Ovary (tissue), 9 donors: ENCODE results near the gene MOB3B. TPM values are rescaled to one million over a fixed set of nuclear protein-coding genes. Genes with fewer than 3 reads are reported as not detected.

Source experiments
- DNase-seq, 5 donors: peaks; one replicate each; pipeline ENCODE4 v3.0.0-alpha.2; 2019 to 2020
- H3K27ac ChIP-seq, 2 donors: fragments of 200-600 bp; one replicate each; pipeline versions ENCODE4 v1.5.1 to v1.8.0; 2019 to 2022
- H3K27me3 ChIP-seq: fragments of 200-600 bp; one replicate; pipeline ENCODE4 v1.8.0; 2022
- H3K36me3 ChIP-seq: fragments of 200-600 bp; sonication (generic); one replicate; pipeline ENCODE4 v1.5.1; 2019
- H3K4me1 ChIP-seq: one replicate; pipeline ENCODE4 v1.8.1; 2013; ENCODE audit warnings: mild to moderate bottlenecking, moderate library complexity; ENCODE audit not compliant: insufficient read depth
- H3K4me3 ChIP-seq: fragments of 200-600 bp; sonication (generic); one replicate; pipeline ENCODE4 v1.5.1; 2017
- H3K9me3 ChIP-seq, 2 donors: fragments of 200-600 bp in 1 of 2; sonication (generic) in 1 of 2; one replicate each; pipeline versions ENCODE4 v1.5.1 to v1.8.1; 2013 to 2019; ENCODE audit warnings: mild to moderate bottlenecking in 1 of 2, moderate library complexity in 1 of 2
- CTCF ChIP-seq, 3 donors: fragments of 450-650 bp in 2 of 3; fragments of 200-600 bp in 1 of 3; IDR thresholded peaks; one replicate each; pipeline versions ENCODE4 v1.5.1 to v1.8.0; 2016 to 2022; ENCODE audit warnings: antibody characterized with exemption in 3 of 3, mild to moderate bottlenecking in 1 of 3
- EP300 ChIP-seq: sonication (generic); formaldehyde crosslinking; IDR thresholded peaks from one replicate; pipeline ENCODE4 v1.6.1; 2017; ENCODE audit warnings: antibody characterized with exemption
- POLR2A ChIP-seq: fragments of 450-650 bp; IDR thresholded peaks from one replicate; pipeline ENCODE4 v1.6.1; 2017; ENCODE audit warnings: antibody characterized with exemption, mild to moderate bottlenecking, moderate library complexity
- WGBS, 3 donors: extraction: QIAGEN DNeasy Blood & Tissue Kit in 1 of 3; methylation state at CpG; one replicate each; pipeline versions ENCODE4 v1.1.5 to v1.1.7; 2013 to 2017; 5-methylcytosine and 5-hydroxymethylcytosine counted together
- intact Hi-C, 4 donors: fragments of 100-400 bp; cut with DNase I; formaldehyde crosslinking; loops; one replicate each; pipeline versions ENCODE4 v1.11.0 to v1.15.1; 2022 to 2023
- polyA plus RNA-seq, 2 donors: library from polyadenylated mRNA; stranded (reverse); fragments of 200-250 nt in 1 of 2; fragments of 350-450 nt in 1 of 2; fragmentation: Illumina TruSeq in 1 of 2; extraction: RNeasy Lipid Tissue Mini Kit (QIAGEN cat#74804) in 1 of 2; gene quantifications; one replicate each; pipeline ENCODE4 v1.2.3, GENCODE V29; 2013 to 2014
- total RNA-seq, 7 donors: library from RNA; depleted of rRNA in 2 of 7; stranded (reverse); fragments of >200 nt in 2 of 7; fragmentation: NEBNext Ultra II Directional in 3 of 7; extraction: Animal tissue kit (Norgen Biotek cat#: 25700) in 3 of 7; gene quantifications; one replicate each; pipeline versions ENCODE4 v1.1.0 to v1.2.4, GENCODE V29; 2016 to 2023
- donor health status: DM: no; HTN: no; CAD: no; lungs with moderate emphysema.
- donor health status: DM: no; HTN: no; CAD: no.
- donor health status: Bipolar disorder and iron deficiency.
- donor health status: DM: yes; HTN: yes; CAD: no.
- donor health status: DM: no; HTN: no; CAD: no.
- donor health status: DM: yes; HTN: yes; CAD: no.

The MOB3B gene
- total and polyA plus RNA-seq, 9 donors, result 16.3 to 68.2 (median 28.1) TPM

- intact Hi-C loops, result no loop called here
These were observed 31.7 kb downstream of the MOB3B start for GRCh38 chr9:27497883-27498417.

GRCh38 chr9:27496135-27496504 is 33.5 kb downstream of the MOB3B start:
- TF ChIP-seq POLR2A (no peak), EP300 (no peak), CTCF (IDR thresholded peaks at IDR 0.05) (no peak)
- intact Hi-C loops, result no loop called here
- no peaks in the 10 kb centered on the region for H3K36me3 ChIP-seq
- H3K27me3 ChIP-seq, result no peaks in the 10 kb centered on the region
- H3K27ac ChIP-seq, result no peak overlapping the region
- peaks cover 4% of the 10 kb centered on the region for H3K4me1 ChIP-seq
- no peak overlapping the region for H3K4me3 ChIP-seq
- WGBS, 3 donors, result 24 to 33% (median 31%) methylated on average over 3 of the region's 3 CpGs
- no peak for DNase-seq
- H3K9me3 ChIP-seq, result no peaks in the 10 kb centered on the region

More at GRCh38 chr9:27497883-27498417, 31.7 kb downstream of the MOB3B start:
- Histone ChIP-seq H3K27me3 (no peaks in the 10 kb centered on the region), H3K27ac (no peak overlapping the region), H3K4me1 (peaks cover 4% of the 10 kb centered on the region), H3K4me3 (no peak overlapping the region), H3K9me3 (no peaks in the 10 kb centered on the region), H3K36me3 (no peaks in the 10 kb centered on the region)
- TF ChIP-seq CTCF (IDR thresholded peaks at IDR 0.05) (no peak), POLR2A (no peak), EP300 (no peak)
- no peak for DNase-seq
- WGBS, 3 donors, result 61 to 67% (median 64%) methylated on average over 11 of the region's 11 CpGs

- DNase-seq, result no peak
- no peaks in the 10 kb centered on the region for H3K9me3 ChIP-seq
- H3K4me1 ChIP-seq, result peaks cover 4% of the 10 kb centered on the region
- intact Hi-C loops, result no loop called here
- H3K27ac ChIP-seq, result no peak overlapping the region
- no peaks in the 10 kb centered on the region for H3K36me3 ChIP-seq
- H3K4me3 ChIP-seq, result no peak overlapping the region
- no peak for TF ChIP-seq EP300
- TF ChIP-seq CTCF (IDR thresholded peaks at IDR 0.05), result no peak
- no peak for TF ChIP-seq POLR2A
- H3K27me3 ChIP-seq, result no peaks in the 10 kb centered on the region
- WGBS, 3 donors, result 36 to 47% (median 37%) methylated on average over 3 of the region's 3 CpGs
These were observed 34.0 kb downstream of the MOB3B start for GRCh38 chr9:27495480-27496134.

GRCh38 chr9:27491154-27491553 is 38.5 kb downstream of the MOB3B start:
- Histone ChIP-seq H3K27ac (no peak overlapping the region), H3K27me3 (no peaks in the 10 kb centered on the region), H3K9me3 (no peaks in the 10 kb centered on the region), H3K4me1 (peaks cover 13% of the 10 kb centered on the region), H3K4me3 (no peak overlapping the region), H3K36me3 (no peaks in the 10 kb centered on the region)
- TF ChIP-seq EP300, result no peak
- TF ChIP-seq CTCF (IDR thresholded peaks at IDR 0.05), result no peak
- TF ChIP-seq POLR2A, result no peak
- no peak for DNase-seq
- intact Hi-C loops, result no loop called here
- WGBS, 3 donors, result 44 to 67% (median 56%) methylated on average over 1 of the region's 1 CpG
